GM12864 (cell line): ENCODE data around the gene NPLOC4.

Experiments used
- DNase-seq: peaks from one replicate; pipeline ENCODE4 v3.0.0-alpha.2; 2011; ENCODE audit warnings: low read depth
- H3K4me3 ChIP-seq: 2 replicates; pipeline ENCODE4 v1.5.1; 2011; ENCODE audit warnings: mild to moderate bottlenecking, low read depth, low read length, control low read depth
- TF ChIP-seq, protein P1 (sequence below): IDR thresholded peaks from 2 replicates; pipeline ENCODE4 v1.5.1; 2011; ENCODE audit warnings: low read depth, mild to moderate bottlenecking, moderate library complexity, low read length, control low read depth, inconsistent platforms; ENCODE audit errors: missing control alignments

Gene NPLOC4

DNA sequence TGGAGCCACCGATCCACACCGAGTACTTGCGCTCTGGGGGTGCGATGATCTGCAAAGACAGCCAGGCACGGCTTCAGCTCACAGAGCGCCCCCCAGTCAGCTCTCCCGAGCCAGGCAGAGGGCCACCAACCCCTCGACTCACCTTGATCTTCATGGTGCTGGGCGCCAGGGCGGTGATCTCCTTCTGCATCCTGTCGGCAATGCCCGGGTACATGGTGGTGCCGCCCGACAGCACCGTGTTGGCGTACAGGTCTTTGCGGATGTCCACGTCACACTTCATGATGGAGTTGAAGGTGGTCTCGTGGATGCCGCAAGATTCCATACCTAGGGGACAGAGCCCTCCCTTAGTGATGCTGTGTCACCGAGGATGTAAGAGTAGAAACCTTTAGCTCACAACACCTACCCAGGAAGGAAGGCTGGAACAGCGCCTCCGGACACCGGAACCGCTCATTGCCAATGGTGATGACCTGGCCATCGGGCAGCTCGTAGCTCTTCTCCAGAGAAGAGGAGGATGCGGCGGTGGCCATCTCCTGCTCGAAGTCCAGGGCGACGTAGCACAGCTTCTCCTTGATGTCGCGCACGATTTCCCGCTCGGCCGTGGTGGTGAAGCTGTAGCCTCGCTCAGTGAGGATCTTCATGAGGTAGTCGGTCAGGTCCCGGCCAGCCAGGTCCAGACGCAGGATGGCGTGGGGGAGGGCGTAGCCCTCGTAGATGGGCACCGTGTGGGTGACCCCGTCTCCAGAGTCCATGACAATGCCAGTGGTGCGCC, 125.9 kb downstream of the NPLOC4 start:
- no peak for DNase-seq

DNA sequence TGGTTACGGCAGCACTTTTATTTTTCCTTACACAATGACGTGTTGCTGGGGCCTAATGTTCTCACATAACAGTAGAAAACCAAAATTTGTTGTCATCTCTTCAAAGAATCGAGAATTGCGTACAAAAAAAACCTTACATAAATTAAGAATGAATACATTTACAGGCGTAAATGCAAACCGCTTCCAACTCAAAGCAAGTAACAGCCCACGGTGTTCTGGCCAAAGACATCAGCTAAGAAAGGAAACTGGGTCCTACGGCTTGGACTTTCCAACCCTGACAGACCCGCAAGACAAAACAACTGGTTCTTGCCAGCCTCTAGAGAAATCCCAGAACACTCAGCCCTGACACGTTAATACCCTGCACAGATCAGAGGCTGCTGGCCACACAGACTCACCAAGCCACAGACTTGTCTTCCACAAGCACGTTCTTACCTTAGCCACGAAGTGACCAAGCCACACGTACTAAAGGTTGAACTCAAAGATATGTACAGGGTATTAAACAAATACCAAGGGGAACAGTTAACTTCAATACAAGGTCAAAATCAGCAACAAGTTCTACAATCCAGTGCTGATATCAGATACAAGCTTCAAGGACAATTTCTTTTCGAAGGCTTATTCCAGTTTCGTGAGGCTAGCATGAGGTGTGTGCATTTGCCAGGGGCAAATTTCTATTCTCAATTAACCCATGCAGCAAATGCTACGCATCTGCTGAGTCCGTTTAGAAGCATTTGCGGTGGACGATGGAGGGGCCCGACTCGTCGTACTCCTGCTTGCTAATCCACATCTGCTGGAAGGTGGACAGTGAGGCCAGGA, 126.7 kb downstream of the NPLOC4 start:
- TF ChIP-seq, protein P1, sequence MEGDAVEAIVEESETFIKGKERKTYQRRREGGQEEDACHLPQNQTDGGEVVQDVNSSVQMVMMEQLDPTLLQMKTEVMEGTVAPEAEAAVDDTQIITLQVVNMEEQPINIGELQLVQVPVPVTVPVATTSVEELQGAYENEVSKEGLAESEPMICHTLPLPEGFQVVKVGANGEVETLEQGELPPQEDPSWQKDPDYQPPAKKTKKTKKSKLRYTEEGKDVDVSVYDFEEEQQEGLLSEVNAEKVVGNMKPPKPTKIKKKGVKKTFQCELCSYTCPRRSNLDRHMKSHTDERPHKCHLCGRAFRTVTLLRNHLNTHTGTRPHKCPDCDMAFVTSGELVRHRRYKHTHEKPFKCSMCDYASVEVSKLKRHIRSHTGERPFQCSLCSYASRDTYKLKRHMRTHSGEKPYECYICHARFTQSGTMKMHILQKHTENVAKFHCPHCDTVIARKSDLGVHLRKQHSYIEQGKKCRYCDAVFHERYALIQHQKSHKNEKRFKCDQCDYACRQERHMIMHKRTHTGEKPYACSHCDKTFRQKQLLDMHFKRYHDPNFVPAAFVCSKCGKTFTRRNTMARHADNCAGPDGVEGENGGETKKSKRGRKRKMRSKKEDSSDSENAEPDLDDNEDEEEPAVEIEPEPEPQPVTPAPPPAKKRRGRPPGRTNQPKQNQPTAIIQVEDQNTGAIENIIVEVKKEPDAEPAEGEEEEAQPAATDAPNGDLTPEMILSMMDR: no peak
- H3K4me3 ChIP-seq: peak overlapping the region; percentile 84
- DNase-seq: no peak

More for the DNA sequence above, 125.9 kb downstream of the NPLOC4 start:
- H3K4me3 ChIP-seq: peak overlapping the region; percentile 84
- TF ChIP-seq, protein P1: no peak

GRCh38 chr17:81509207-81509971, 127.5 kb downstream of the NPLOC4 start:
- H3K4me3 ChIP-seq: peak overlapping the region; percentile 84
- DNase-seq: no peak
- TF ChIP-seq, protein P1: no peak

- TF ChIP-seq, protein P1: no peak
- H3K4me3 ChIP-seq: peak overlapping the region; percentile 84; the same call in 1 of the 2 replicates
- DNase-seq: no peak
These were observed 128.2 kb downstream of the NPLOC4 start for GRCh38 chr17:81508639-81509206.
